Mesenchymal stem cell (in vitro differentiated cells and primary cell): ENCODE data around the gene FNDC8.
A peak's percentile ranks its signal among the peaks of the same experiment; 100 is the strongest.

Experiments
- DNase-seq: peaks from one replicate; pipeline ENCODE4 v3.0.0-alpha.2; 2013
- H2AFZ ChIP-seq: one replicate; pipeline ENCODE4 v1.6.1; 2013; ENCODE audit warnings: low read depth, mild to moderate bottlenecking, control low read depth, inconsistent platforms, low read length, moderate library complexity
- H2AK5ac ChIP-seq: 2 replicates; pipeline ENCODE4 v1.6.1; 2013; ENCODE audit warnings: low read length, moderate library complexity, mild to moderate bottlenecking, inconsistent platforms; ENCODE audit not compliant: severe bottlenecking
- H2BK120ac ChIP-seq: one replicate; pipeline ENCODE4 v1.6.1; 2013; ENCODE audit warnings: low read depth, mild to moderate bottlenecking, inconsistent platforms, low read length, moderate library complexity
- H2BK12ac ChIP-seq, 2 experiments: one replicate each; pipeline ENCODE4 v1.6.1; 2013; ENCODE audit warnings: inconsistent platforms in 2 of 2, low read length in 2 of 2, mild to moderate bottlenecking in 2 of 2, moderate library complexity in 2 of 2, control low read depth in 1 of 2
- H2BK15ac ChIP-seq: one replicate; pipeline ENCODE4 v1.6.1; 2013; ENCODE audit warnings: mild to moderate bottlenecking, low read depth, inconsistent platforms; ENCODE audit not compliant: poor library complexity, severe bottlenecking
- H2BK5ac ChIP-seq: 2 replicates; pipeline ENCODE4 v1.6.1; 2013; ENCODE audit warnings: low read depth, mild to moderate bottlenecking, low read length, control low read depth, inconsistent platforms; ENCODE audit not compliant: poor library complexity, severe bottlenecking
- H3K14ac ChIP-seq, 2 experiments: one replicate each; pipeline ENCODE4 v1.6.1; 2013; ENCODE audit warnings: inconsistent platforms in 2 of 2, low read length in 2 of 2, control low read depth in 1 of 2, mild to moderate bottlenecking in 1 of 2, moderate library complexity in 1 of 2
- H3K18ac ChIP-seq, 2 experiments: one replicate each; pipeline ENCODE4 v1.6.1; 2013; ENCODE audit warnings: inconsistent platforms in 2 of 2, low read length in 2 of 2, control low read depth in 1 of 2, low read depth in 1 of 2, mild to moderate bottlenecking in 1 of 2
- H3K23ac ChIP-seq, 2 experiments: one replicate each; pipeline ENCODE4 v1.6.1; 2013; ENCODE audit warnings: inconsistent platforms in 2 of 2, low read length in 2 of 2, mild to moderate bottlenecking in 2 of 2, moderate library complexity in 2 of 2, control low read depth in 1 of 2
- H3K27ac ChIP-seq: 2 replicates; pipeline ENCODE4 v1.5.1; 2013; ENCODE audit warnings: mild to moderate bottlenecking, moderate library complexity, low read length, control low read depth, inconsistent platforms; ENCODE audit not compliant: poor library complexity, severe bottlenecking
- H3K27me3 ChIP-seq, 2 experiments: 2 replicates each; pipeline versions ENCODE4 v1.6.1 to v1.7.0; 2013; ENCODE audit warnings: low read length in 2 of 2, mild to moderate bottlenecking in 2 of 2, moderate library complexity in 2 of 2, control low read depth in 1 of 2, inconsistent platforms in 1 of 2; ENCODE audit not compliant: control insufficient read depth in 1 of 2, insufficient read depth in 1 of 2
- H3K36me3 ChIP-seq, 2 experiments: 2 replicates each; pipeline versions ENCODE4 v1.6.1 to v1.7.0; 2013; ENCODE audit warnings: low read length in 2 of 2, control low read depth in 1 of 2, inconsistent platforms in 1 of 2, low read depth in 1 of 2, mild to moderate bottlenecking in 1 of 2; ENCODE audit not compliant: insufficient read depth in 2 of 2, control insufficient read depth in 1 of 2
- H3K4ac ChIP-seq, 2 experiments: one replicate each; pipeline ENCODE4 v1.6.1; 2013; ENCODE audit warnings: inconsistent platforms in 2 of 2, low read length in 2 of 2, mild to moderate bottlenecking in 2 of 2, moderate library complexity in 2 of 2, control low read depth in 1 of 2, low read depth in 1 of 2
- H3K4me1 ChIP-seq: 2 replicates; pipeline ENCODE4 v1.6.1; 2013; ENCODE audit warnings: low read depth, low read length, control low read depth; ENCODE audit not compliant: control insufficient read depth, insufficient read depth
- H3K4me2 ChIP-seq: 2 replicates; pipeline ENCODE4 v1.6.1; 2013; ENCODE audit warnings: low read length, mild to moderate bottlenecking, inconsistent platforms; ENCODE audit not compliant: poor library complexity, severe bottlenecking
- H3K4me3 ChIP-seq, 2 experiments: 2 replicates each; pipeline versions ENCODE4 v1.5.1 to v1.7.0; 2013; ENCODE audit warnings: low read length in 2 of 2, mild to moderate bottlenecking in 2 of 2, control low read depth in 1 of 2, low read depth in 1 of 2; ENCODE audit not compliant: insufficient read depth in 1 of 2
- H3K79me1 ChIP-seq: replicated peaks from 2 replicates; pipeline ENCODE4 v1.6.1; 2013; ENCODE audit warnings: mild to moderate bottlenecking, control low read depth, low read length, inconsistent platforms; ENCODE audit not compliant: poor library complexity, severe bottlenecking
- H3K9ac ChIP-seq: 2 replicates; pipeline ENCODE4 v1.7.0; 2013; ENCODE audit warnings: mild to moderate bottlenecking, low read length, moderate library complexity
- H3K9me3 ChIP-seq: 2 replicates; pipeline ENCODE4 v1.7.0; 2013; ENCODE audit warnings: mild to moderate bottlenecking, low read length; ENCODE audit not compliant: control insufficient read depth
- H4K8ac ChIP-seq: one replicate; pipeline ENCODE4 v1.6.1; 2013; ENCODE audit warnings: inconsistent platforms, mild to moderate bottlenecking, low read length, moderate library complexity
- H4K91ac ChIP-seq: one replicate; pipeline ENCODE4 v1.6.1; 2013; ENCODE audit warnings: mild to moderate bottlenecking, low read length, inconsistent platforms
- whole genome bisulfite sequencing: methylation state at CpG from one replicate; pipeline ENCODE4 v1.1.7; 2013; ENCODE audit warnings: mixed read lengths; 5-methylcytosine and 5-hydroxymethylcytosine counted together

Gene FNDC8

GRCh38 chr17:35086164-35086563 is 35.3 kb upstream of the FNDC8 start:
- Histone ChIP-seq H3K4me3 (no peak overlapping the region), H3K79me1 (peaks cover 1% of the 10 kb centered on the region), H3K27me3 (no peaks in the 10 kb centered on the region), H4K8ac (no peak overlapping the region), H3K4ac (no peak overlapping the region), H3K18ac (no peak overlapping the region), H2AK5ac (no peak overlapping the region), H4K91ac (no peak overlapping the region), H3K23ac (no peak overlapping the region), H3K27ac (no peak overlapping the region), H3K9me3 (no peaks in the 10 kb centered on the region), H2AFZ (no peak overlapping the region), H2BK15ac (no peak overlapping the region), H3K4me1 (peaks cover 20% of the 10 kb centered on the region), H2BK120ac (no peak overlapping the region), H2BK12ac (no peak overlapping the region), H2BK5ac (no peak overlapping the region), H3K14ac (no peak overlapping the region), H3K36me3 (no peaks in the 10 kb centered on the region), H3K4me2 (no peak overlapping the region), H3K9ac (no peak overlapping the region)
- no peak for DNase-seq
- 98% methylated on average over 8 of the region's 8 CpGs for WGBS

- no peak overlapping the region for H2BK5ac ChIP-seq
- no peak overlapping the region for H2BK15ac ChIP-seq
- H3K79me1 ChIP-seq: peaks cover 1% of the 10 kb centered on the region
- H3K4me2 ChIP-seq: peak overlapping the region; percentile 48
- no peak overlapping the region for H3K4ac ChIP-seq
- H3K9me3 ChIP-seq: no peaks in the 10 kb centered on the region
- no peak overlapping the region for H3K23ac ChIP-seq
- no peak overlapping the region for H2AFZ ChIP-seq
- no peak overlapping the region for H3K14ac ChIP-seq
- H2AK5ac ChIP-seq: peak overlapping the region; percentile 18
- no peak overlapping the region for H2BK12ac ChIP-seq
- peak overlapping the region; percentile 4 for H3K27ac ChIP-seq
- no peak overlapping the region for H3K4me3 ChIP-seq
- WGBS: 91% methylated on average over 7 of the region's 8 CpGs
- H4K91ac ChIP-seq: no peak overlapping the region
- H4K8ac ChIP-seq: no peak overlapping the region
- H2BK120ac ChIP-seq: no peak overlapping the region
- H3K36me3 ChIP-seq: no peaks in the 10 kb centered on the region
- no peak overlapping the region for H3K18ac ChIP-seq
- peaks cover 20% of the 10 kb centered on the region for H3K4me1 ChIP-seq
- H3K27me3 ChIP-seq: no peaks in the 10 kb centered on the region
- no peak overlapping the region for H3K9ac ChIP-seq
- DNase-seq: no peak
Measured at GRCh38 chr17:35086931-35087573, 34.4 kb upstream of the FNDC8 start.

DNA sequence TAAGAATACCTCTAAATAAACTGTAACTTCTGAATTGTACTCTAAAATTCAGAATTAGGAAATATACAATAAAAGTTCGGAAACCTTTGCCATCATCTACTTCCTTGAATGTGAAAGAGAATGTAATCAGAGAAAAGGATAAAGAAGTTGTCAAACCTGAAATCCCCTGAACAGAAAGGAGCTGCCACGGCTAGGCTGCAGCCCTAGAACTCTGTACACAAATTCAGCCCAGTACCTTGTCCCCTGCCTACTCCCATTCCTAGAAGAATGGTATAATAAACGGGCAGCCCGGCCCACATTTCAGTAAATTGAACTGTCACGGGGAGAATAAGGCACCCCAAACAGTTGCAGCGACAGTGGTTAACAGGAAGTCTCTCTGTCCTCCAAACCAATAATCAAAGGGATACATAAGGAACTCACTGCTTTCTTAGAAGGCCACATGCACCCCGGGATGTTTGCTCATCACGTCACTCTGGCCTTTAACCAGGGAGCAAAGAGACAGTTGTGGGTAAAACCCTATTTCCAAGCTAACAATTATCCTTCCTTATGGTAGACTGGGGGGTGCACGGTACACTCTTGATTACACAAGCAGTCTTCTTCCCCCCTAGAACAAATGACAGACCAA is 33.6 kb upstream of the FNDC8 start:
- H2BK15ac ChIP-seq: no peak overlapping the region

DNA sequence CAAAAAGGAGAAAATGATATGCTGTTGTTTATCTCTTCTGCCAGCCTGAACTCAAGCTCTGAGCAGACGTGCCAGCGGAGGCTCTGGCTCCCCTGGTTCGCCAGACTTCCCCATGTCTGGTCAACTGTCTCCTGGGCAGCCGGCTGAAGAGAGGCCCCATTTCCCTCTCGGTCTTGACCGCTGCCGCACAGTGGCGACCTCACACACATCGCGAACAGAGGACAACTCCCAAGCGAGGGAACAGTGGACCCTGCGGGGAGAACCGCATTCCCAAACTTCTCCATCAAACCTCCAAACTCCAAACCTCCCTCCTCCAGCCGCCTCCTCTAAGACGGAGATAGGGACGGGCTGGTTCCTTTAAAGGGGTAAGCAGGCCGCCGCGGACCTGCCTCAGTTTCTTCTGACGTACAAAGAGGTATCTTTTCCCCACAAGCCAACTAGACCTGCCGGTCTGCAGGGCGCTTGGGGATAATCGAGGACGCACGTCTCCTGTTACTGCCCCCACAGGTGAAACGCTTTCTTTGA is 33.0 kb upstream of the FNDC8 start:
- WGBS: under 1% methylated on average over 26 of the region's 26 CpGs
- H3K27me3 ChIP-seq: no peaks in the 10 kb centered on the region
- H2AK5ac ChIP-seq: peak overlapping the region; percentile 60
- H3K36me3 ChIP-seq: no peaks in the 10 kb centered on the region
- peak overlapping the region; percentile 86 for H3K4me2 ChIP-seq
- H3K23ac ChIP-seq: peak overlapping the region in 1 of 2 experiments; percentile 86
- H3K4me3 ChIP-seq: peak overlapping the region; percentile 85 to 86
- peak overlapping the region; percentile 97 for H2BK15ac ChIP-seq
- H2BK5ac ChIP-seq: peak overlapping the region; percentile 89
- H3K79me1 ChIP-seq: peaks cover 3% of the 10 kb centered on the region
- H3K18ac ChIP-seq: peak overlapping the region; percentile 92 to 93
- H3K27ac ChIP-seq: peak overlapping the region; percentile 91
- peak; percentile 80 for DNase-seq
- peak overlapping the region; percentile 85 for H3K9ac ChIP-seq
- H3K4ac ChIP-seq: peak overlapping the region; percentile 83 to 97
- peak overlapping the region; percentile 94 for H2BK120ac ChIP-seq
- peak overlapping the region; percentile 86 for H2AFZ ChIP-seq
- no peaks in the 10 kb centered on the region for H3K9me3 ChIP-seq
- peak overlapping the region in 1 of 2 experiments; percentile 87 for H3K14ac ChIP-seq
- H2BK12ac ChIP-seq: peak overlapping the region; percentile 57 to 83
- peaks cover 20% of the 10 kb centered on the region for H3K4me1 ChIP-seq
- H4K91ac ChIP-seq: peak overlapping the region; percentile 98
- H4K8ac ChIP-seq: peak overlapping the region; percentile 85

More for the DNA sequence above, 33.6 kb upstream of the FNDC8 start:
- H3K27me3 ChIP-seq: no peaks in the 10 kb centered on the region
- whole genome bisulfite sequencing: 41% methylated on average over 8 of the region's 9 CpGs
- peak overlapping the region; percentile 85 to 86 for H3K4me3 ChIP-seq
- H3K9ac ChIP-seq: peak overlapping the region; percentile 85
- H3K23ac ChIP-seq: no peak overlapping the region
- peaks cover 20% of the 10 kb centered on the region for H3K4me1 ChIP-seq
- H4K91ac ChIP-seq: no peak overlapping the region
- H3K18ac ChIP-seq: peak overlapping the region; percentile 37 to 92
- H3K9me3 ChIP-seq: no peaks in the 10 kb centered on the region
- peak overlapping the region; percentile 86 for H3K4me2 ChIP-seq
- peak overlapping the region; percentile 89 for H2BK5ac ChIP-seq
- no peaks in the 10 kb centered on the region for H3K36me3 ChIP-seq
- H3K4ac ChIP-seq: peak overlapping the region; percentile 83 to 97
- H4K8ac ChIP-seq: peak overlapping the region; percentile 85
- DNase-seq: no peak
- H2BK12ac ChIP-seq: no peak overlapping the region
- peaks cover 1% of the 10 kb centered on the region for H3K79me1 ChIP-seq
- peak overlapping the region; percentile 91 for H3K27ac ChIP-seq
- peak overlapping the region; percentile 86 for H2AFZ ChIP-seq
- no peak overlapping the region for H3K14ac ChIP-seq
- H2BK120ac ChIP-seq: no peak overlapping the region
- H2AK5ac ChIP-seq: no peak overlapping the region
